WTC11 (cell line): ENCODE results near the gene C1orf185. TPM values are rescaled to one million over a fixed set of nuclear protein-coding genes. Genes with fewer than 3 reads are reported as not detected.
"Not testable (repeated sequence)": the region's sequence is repeated elsewhere in the genome, so short reads cannot be mapped to it uniquely, and the experiment has no call there.

Experiments
- ATAC-seq: fragments of 200-7000 bp; cut with Tn5 transposase; 2 replicates; pipeline ENCODE4 v1.10.0; 2021; ENCODE audit warnings: mild to moderate bottlenecking, moderate library complexity
- CTCF ChIA-PET: fragments of 300-600 bp; sonication (Branson Sonifier 250); formaldehyde crosslinking; loops from one replicate; lab custom pipeline; 2021; ENCODE audit warnings: antibody characterized with exemption; lab: Charles Lee
- POLR2A ChIA-PET: fragments of 350-600 bp; sonication (Branson Sonifier 250); formaldehyde crosslinking; loops from one replicate; lab custom pipeline; 2021; ENCODE audit warnings: antibody characterized with exemption; lab: Charles Lee
- DNase-seq: peaks from one replicate; pipeline ENCODE4 v3.0.0; 2021; ENCODE audit warnings: low spot score
- H3K27ac Mint-ChIP-seq: 2 replicates; pipeline ENCODE4 v1.8.0; 2021; ENCODE audit warnings: mixed read lengths
- H3K27me3 Mint-ChIP-seq: 2 replicates; pipeline ENCODE4 v1.8.0; 2021; ENCODE audit warnings: low read depth, mild to moderate bottlenecking, moderate library complexity, mixed read lengths
- H3K36me3 Mint-ChIP-seq: 2 replicates; pipeline ENCODE4 v1.8.0; 2021; ENCODE audit warnings: mixed read lengths
- H3K4me1 Mint-ChIP-seq: 2 replicates; pipeline ENCODE4 v1.8.0; 2022; ENCODE audit warnings: mixed read lengths
- H3K4me3 Mint-ChIP-seq: 2 replicates; pipeline ENCODE4 v1.8.0; 2021; ENCODE audit warnings: mild to moderate bottlenecking, moderate library complexity, mixed read lengths
- H3K9me3 Mint-ChIP-seq: 2 replicates; pipeline ENCODE4 v1.8.0; 2021; ENCODE audit warnings: mixed read lengths
- ATF6 ChIP-seq: sonication (generic); formaldehyde crosslinking; IDR thresholded peaks from 2 replicates; pipeline ENCODE4 v1.8.1; 2023; ENCODE audit warnings: mild to moderate bottlenecking, missing genetic modification reagents
- CBFB ChIP-seq: sonication (generic); formaldehyde crosslinking; IDR thresholded peaks from 2 replicates; pipeline ENCODE4 v1.8.1; 2022; ENCODE audit warnings: mild to moderate bottlenecking, low read depth, missing genetic modification reagents
- CREM ChIP-seq: sonication (generic); formaldehyde crosslinking; IDR thresholded peaks from 2 replicates; pipeline ENCODE4 v1.8.1; 2022; ENCODE audit warnings: mild to moderate bottlenecking, missing genetic modification reagents, moderate library complexity
- CTCF ChIP-seq: fragments of 200-600 bp; IDR thresholded peaks from 2 replicates; pipeline ENCODE4 v1.8.0; 2022; ENCODE audit warnings: antibody characterized with exemption
- HMGXB4 ChIP-seq: sonication (generic); formaldehyde crosslinking; IDR thresholded peaks from 2 replicates; pipeline ENCODE4 v1.8.1; 2023; ENCODE audit warnings: mild to moderate bottlenecking, moderate library complexity, missing genetic modification reagents
- JAZF1 ChIP-seq: fragments of 250-450 bp; sonication (Bioruptor Pico); IDR thresholded peaks from 2 replicates; pipeline ENCODE4 v1.9.0; 2021; ENCODE audit warnings: moderate library complexity, mild to moderate bottlenecking, inconsistent platforms
- NFYB ChIP-seq: sonication (generic); formaldehyde crosslinking; conservative IDR thresholded peaks from 2 replicates; pipeline ENCODE4 v1.8.0; 2022; ENCODE audit warnings: low read depth, missing genetic modification reagents
- OVOL2 ChIP-seq: fragments of 250-450 bp; sonication (Bioruptor Pico); IDR thresholded peaks from 2 replicates; pipeline ENCODE4 v1.9.0; 2021; ENCODE audit warnings: mild to moderate bottlenecking, borderline replicate concordance
- PRRX2 ChIP-seq: fragments of 250-450 bp; sonication (Bioruptor Pico); IDR thresholded peaks from 2 replicates; pipeline ENCODE4 v1.8.0; 2021; ENCODE audit warnings: mild to moderate bottlenecking
- SMAD3 ChIP-seq: sonication (generic); formaldehyde crosslinking; IDR thresholded peaks from 2 replicates; pipeline ENCODE4 v1.8.0; 2022; ENCODE audit warnings: missing genetic modification reagents, mild to moderate bottlenecking, borderline replicate concordance
- SP1 ChIP-seq: sonication (generic); formaldehyde crosslinking; conservative IDR thresholded peaks from 2 replicates; pipeline ENCODE4 v1.8.1; 2022; ENCODE audit warnings: missing genetic modification reagents
- TP53 ChIP-seq: sonication (generic); formaldehyde crosslinking; IDR thresholded peaks from 2 replicates; pipeline ENCODE4 v1.8.1; 2023; ENCODE audit warnings: mild to moderate bottlenecking, missing genetic modification reagents
- ZBTB21 ChIP-seq: sonication (generic); formaldehyde crosslinking; IDR thresholded peaks from 2 replicates; pipeline ENCODE4 v1.8.1; 2023; ENCODE audit warnings: mild to moderate bottlenecking, missing genetic modification reagents, borderline replicate concordance
- ZNF396 ChIP-seq: fragments of 250-450 bp; sonication (Bioruptor Pico); IDR thresholded peaks from 2 replicates; pipeline ENCODE4 v1.8.0; 2021; ENCODE audit warnings: mild to moderate bottlenecking, moderate library complexity, borderline replicate concordance
- ZNF416 ChIP-seq: fragments of 250-450 bp; sonication (Bioruptor Pico); IDR thresholded peaks from 2 replicates; pipeline ENCODE4 v1.9.0; 2021; ENCODE audit warnings: mild to moderate bottlenecking, inconsistent platforms
- ZNF425 ChIP-seq: fragments of 250-450 bp; sonication (Bioruptor Pico); conservative IDR thresholded peaks from 2 replicates; pipeline ENCODE4 v1.9.0; 2021; ENCODE audit warnings: mild to moderate bottlenecking
- total RNA-seq: library from RNA; stranded (reverse); gene quantifications from 3 replicates; pipeline ENCODE4 v1.2.3, GENCODE V29; 2021

Gene C1orf185
- total RNA-seq, 1 experiment from 2014 or later = not detected

- TF ChIP-seq ZBTB21 (CRISPR knock-in tag) = no peak
- no peak for TF ChIP-seq HMGXB4 (CRISPR knock-in tag)
- no peak for TF ChIP-seq ZNF425 (CRISPR knock-in tag)
- no peak for TF ChIP-seq CBFB (CRISPR knock-in tag)
- no peak for TF ChIP-seq ZNF396
These were observed 70.8 kb downstream of the C1orf185 start (continued) for GRCh38 chr1:51172811-51173210.

- no peaks in the 10 kb centered on the region for H3K4me1 Mint-ChIP-seq
- ATAC-seq (no peak), DNase-seq (no peak)
- H3K27ac Mint-ChIP-seq = no peak overlapping the region
- TF ChIP-seq CREM (CRISPR knock-in tag) (no peak), ATF6 (CRISPR knock-in tag) (no peak), PRRX2 (CRISPR knock-in tag) (no peak)
- ChIA-PET CTCF (no interaction called here), POLR2A (no interaction called here)
- H3K27me3 Mint-ChIP-seq = peaks cover 3% of the 10 kb centered on the region; the same call in 1 of the 2 replicates
- peaks cover 10% of the 10 kb centered on the region for H3K9me3 Mint-ChIP-seq
- H3K36me3 Mint-ChIP-seq = peaks cover 4% of the 10 kb centered on the region; the same call in 1 of the 2 replicates
- no peak overlapping the region for H3K4me3 Mint-ChIP-seq
These were observed 73.2 kb downstream of the C1orf185 start for GRCh38 chr1:51175278-51175677.

GRCh38 chr1:51177988-51178387 is 76.0 kb downstream of the C1orf185 start:
- POLR2A ChIA-PET, H3K4me1 Mint-ChIP-seq, ATAC-seq, H3K27ac Mint-ChIP-seq, DNase-seq, H3K9me3 Mint-ChIP-seq: not testable (repeated sequence)
- TF ChIP-seq NFYB (CRISPR knock-in tag) = 0 out of 2 replicates have a peak, but pooled peaks have one; percentile 21
- TF ChIP-seq, all 79 proteins: peak for 1; not testable (repeated sequence) for 78
- H3K27me3 Mint-ChIP-seq, H3K4me3 Mint-ChIP-seq, H3K36me3 Mint-ChIP-seq: not testable (repeated sequence)
- CTCF ChIA-PET = interaction anchor here (0.6 to 0.9 kb wide), 2 partner anchors 15 to 560 kb away, joined by 3 to 4 read pairs; no protein-coding TSS in a partner anchor

- Mint-ChIP-seq H3K27ac (no peak overlapping the region), H3K4me3 (no peak overlapping the region), H3K9me3 (no peaks in the 10 kb centered on the region), H3K36me3 (no peaks in the 10 kb centered on the region), H3K27me3 (no peaks in the 10 kb centered on the region), H3K4me1 (no peaks in the 10 kb centered on the region)
- ATAC-seq = no peak
- DNase-seq = no peak
- CTCF ChIA-PET = interaction anchor here (0.6 to 5.0 kb wide), 7 partner anchors 8 to 840 kb away, joined by 3 to 22 read pairs (median 4); no protein-coding TSS in a partner anchor
- POLR2A ChIA-PET = interaction anchor here (0.7 kb wide), 1 partner anchor 608 kb away, joined by 4 read pairs; no protein-coding TSS in a partner anchor
- TF ChIP-seq ATF6 (CRISPR knock-in tag) = no peak
- TF ChIP-seq OVOL2 (CRISPR knock-in tag) = no peak
- no peak for TF ChIP-seq ZNF425 (CRISPR knock-in tag)
- TF ChIP-seq TP53 (CRISPR knock-in tag) = no peak
- TF ChIP-seq ZNF416 (CRISPR knock-in tag) = no peak
- TF ChIP-seq SMAD3 (CRISPR knock-in tag) = no peak
- no peak for TF ChIP-seq CREM (CRISPR knock-in tag)
- TF ChIP-seq SP1 (CRISPR knock-in tag) = no peak
- no peak for TF ChIP-seq CTCF
- TF ChIP-seq JAZF1 (CRISPR knock-in tag) = no peak
These were observed 86.2 kb downstream of the C1orf185 start for GRCh38 chr1:51188230-51188629.
